Fibroblast of lung (primary cell): ENCODE measurements around the gene HDC.

Source experiments
- CTCF ChIP-seq, 2 donors: IDR thresholded peaks in 1 of 2; conservative IDR thresholded peaks in 1 of 2; 1 replicate in 1 of 2; 2 replicates in 1 of 2; pipeline ENCODE4 v1.5.1; 2011 to 2012; ENCODE audit warnings: low read length in 2 of 2, control low read depth in 1 of 2, inconsistent platforms in 1 of 2, low read depth in 1 of 2, mild to moderate bottlenecking in 1 of 2
- EZH2 ChIP-seq: IDR thresholded peaks from 2 replicates; pipeline ENCODE4 v1.5.1; 2012; ENCODE audit warnings: low read length, control low read depth, mild to moderate bottlenecking; ENCODE audit errors: missing control alignments

GRCh38 chr15:50280271-50280670 is 14.7 kb upstream of the HDC start:
- TF ChIP-seq CTCF (conservative IDR thresholded peaks at IDR 0.05 in 1 of 2, IDR thresholded peaks at IDR 0.05 in 1 of 2; ENCODE audit: low read depth in 1 of 2, low read length in 2 of 2) (no peak), EZH2 (no peak)
